ENCODE data around the gene NPPA.

- TF ChIP-seq POLR2A (IDR thresholded peaks at IDR 0.05) (no peak), CTCF (IDR thresholded peaks at IDR 0.05 in 4 of 5, conservative IDR thresholded peaks at IDR 0.05 in 1 of 5) (no peak)
Observed at GRCh38 chr1:11823366-11824137, 24.0 kb downstream of the NPPA start.

All from gastrocnemius medialis (tissue), 4 donors.